ENCODE measurements around the gene MORN1. TPM values are rescaled to one million over a fixed set of nuclear protein-coding genes. Genes with fewer than 3 reads are reported as not detected.

The MORN1 gene
- polyA plus RNA-seq, 1 of the 3 experiments (the other 2 are of a cell fraction): 16.3 TPM

DNA sequence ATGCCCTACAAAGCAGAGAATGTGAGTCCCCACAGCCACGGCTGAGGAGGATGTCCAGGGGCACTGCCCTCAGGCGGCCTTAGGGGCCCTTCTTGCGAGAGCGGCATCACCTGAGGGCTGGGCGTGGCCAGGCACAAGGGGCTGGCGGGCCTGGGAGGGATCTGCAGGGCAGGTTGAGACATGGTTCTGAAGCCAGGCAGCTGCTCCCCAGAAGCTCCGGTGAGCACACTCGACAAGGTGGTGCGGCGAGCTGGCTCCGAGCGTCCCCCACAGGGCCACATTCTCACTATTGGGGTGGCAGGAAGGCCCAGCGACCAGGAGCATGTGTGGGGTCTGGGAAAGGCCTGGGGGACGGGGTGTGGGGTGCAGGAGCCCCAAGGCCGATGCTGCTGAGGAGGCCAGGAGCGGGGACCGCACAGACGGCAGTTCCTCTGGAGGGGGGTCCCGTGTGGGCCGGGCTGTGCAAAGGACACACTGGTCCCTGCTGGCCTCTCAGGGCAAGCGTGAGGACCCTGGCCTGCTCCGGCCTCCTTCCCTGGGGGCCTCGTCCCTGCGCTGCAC is 47.2 kb downstream of the MORN1 start:
- Histone ChIP-seq H3K36me3 (replicated peaks in 1 of 2; ENCODE audit: control insufficient read depth in 1 of 2, insufficient read depth in 2 of 2, low read length in 1 of 2) (no peaks in the 10 kb centered on the region), H2AFZ (ENCODE audit: low read depth) (no peak overlapping the region), H3K4me1 (ENCODE audit: control insufficient read depth in 1 of 2, insufficient read depth in 2 of 2, low read depth in 1 of 2, low read length in 1 of 2) (peaks cover 0 to 20% of the 10 kb centered on the region in 2 experiments; a peak in 1 of 4 replicates), H3K9me3 (no peaks in the 10 kb centered on the region), H3K4me3 (ENCODE audit: low read depth in 2 of 2, low read length in 1 of 2) (no peak overlapping the region), H3F3A (replicated peaks; ENCODE audit: insufficient read depth) (no peaks in the 10 kb centered on the region), H3K9me2 (no peaks in the 10 kb centered on the region), H3K27me3 (ENCODE audit: insufficient read depth) (no peaks in the 10 kb centered on the region), H3K79me2 (ENCODE audit: insufficient read depth) (no peaks in the 10 kb centered on the region), H3K4me2 (no peak overlapping the region), H3K27ac (ENCODE audit: low read depth in 2 of 2, low read length in 1 of 2) (no peak overlapping the region; a peak in 1 of 4 replicates), H4K20me1 (ENCODE audit: insufficient read depth) (no peaks in the 10 kb centered on the region), H3K9ac (no peak overlapping the region)
- POLR2A ChIA-PET: no interaction called here
- TF ChIP-seq TCF12 (IDR thresholded peaks at IDR 0.05): no peak
- TF ChIP-seq, protein P1, sequence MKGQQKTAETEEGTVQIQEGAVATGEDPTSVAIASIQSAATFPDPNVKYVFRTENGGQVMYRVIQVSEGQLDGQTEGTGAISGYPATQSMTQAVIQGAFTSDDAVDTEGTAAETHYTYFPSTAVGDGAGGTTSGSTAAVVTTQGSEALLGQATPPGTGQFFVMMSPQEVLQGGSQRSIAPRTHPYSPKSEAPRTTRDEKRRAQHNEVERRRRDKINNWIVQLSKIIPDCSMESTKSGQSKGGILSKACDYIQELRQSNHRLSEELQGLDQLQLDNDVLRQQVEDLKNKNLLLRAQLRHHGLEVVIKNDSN (IDR thresholded peaks at IDR 0.05; ENCODE audit: borderline replicate concordance, low read depth): no peak
- TF ChIP-seq SIN3A (IDR thresholded peaks at IDR 0.05; ENCODE audit: borderline replicate concordance, low read depth, low read length): no peak
- no peak for TF ChIP-seq FOSL2 (IDR thresholded peaks at IDR 0.05; ENCODE audit: borderline replicate concordance, low read depth)
- TF ChIP-seq, protein P2, sequence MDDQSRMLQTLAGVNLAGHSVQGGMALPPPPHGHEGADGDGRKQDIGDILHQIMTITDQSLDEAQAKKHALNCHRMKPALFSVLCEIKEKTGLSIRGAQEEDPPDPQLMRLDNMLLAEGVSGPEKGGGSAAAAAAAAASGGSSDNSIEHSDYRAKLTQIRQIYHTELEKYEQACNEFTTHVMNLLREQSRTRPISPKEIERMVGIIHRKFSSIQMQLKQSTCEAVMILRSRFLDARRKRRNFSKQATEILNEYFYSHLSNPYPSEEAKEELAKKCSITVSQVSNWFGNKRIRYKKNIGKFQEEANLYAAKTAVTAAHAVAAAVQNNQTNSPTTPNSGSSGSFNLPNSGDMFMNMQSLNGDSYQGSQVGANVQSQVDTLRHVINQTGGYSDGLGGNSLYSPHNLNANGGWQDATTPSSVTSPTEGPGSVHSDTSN (IDR thresholded peaks at IDR 0.05): no peak
- TF ChIP-seq EP300 (IDR thresholded peaks at IDR 0.05; ENCODE audit: borderline replicate concordance in 1 of 2, low read depth in 1 of 2, low read length in 1 of 2): no peak
- TF ChIP-seq TAF1 (IDR thresholded peaks at IDR 0.05; ENCODE audit: borderline replicate concordance, low read depth, low read length): no peak
- no peak for DNase-seq
- WGBS (ENCODE audit: low lambda C conversion rate): 80% methylated on average over 3 of the region's 24 CpGs
- CTCF ChIA-PET: interaction anchor here (1.3 to 1.8 kb wide), 2 partner anchors 37 to 204 kb away, joined by 3 to 9 read pairs; no protein-coding TSS in a partner anchor

DNA sequence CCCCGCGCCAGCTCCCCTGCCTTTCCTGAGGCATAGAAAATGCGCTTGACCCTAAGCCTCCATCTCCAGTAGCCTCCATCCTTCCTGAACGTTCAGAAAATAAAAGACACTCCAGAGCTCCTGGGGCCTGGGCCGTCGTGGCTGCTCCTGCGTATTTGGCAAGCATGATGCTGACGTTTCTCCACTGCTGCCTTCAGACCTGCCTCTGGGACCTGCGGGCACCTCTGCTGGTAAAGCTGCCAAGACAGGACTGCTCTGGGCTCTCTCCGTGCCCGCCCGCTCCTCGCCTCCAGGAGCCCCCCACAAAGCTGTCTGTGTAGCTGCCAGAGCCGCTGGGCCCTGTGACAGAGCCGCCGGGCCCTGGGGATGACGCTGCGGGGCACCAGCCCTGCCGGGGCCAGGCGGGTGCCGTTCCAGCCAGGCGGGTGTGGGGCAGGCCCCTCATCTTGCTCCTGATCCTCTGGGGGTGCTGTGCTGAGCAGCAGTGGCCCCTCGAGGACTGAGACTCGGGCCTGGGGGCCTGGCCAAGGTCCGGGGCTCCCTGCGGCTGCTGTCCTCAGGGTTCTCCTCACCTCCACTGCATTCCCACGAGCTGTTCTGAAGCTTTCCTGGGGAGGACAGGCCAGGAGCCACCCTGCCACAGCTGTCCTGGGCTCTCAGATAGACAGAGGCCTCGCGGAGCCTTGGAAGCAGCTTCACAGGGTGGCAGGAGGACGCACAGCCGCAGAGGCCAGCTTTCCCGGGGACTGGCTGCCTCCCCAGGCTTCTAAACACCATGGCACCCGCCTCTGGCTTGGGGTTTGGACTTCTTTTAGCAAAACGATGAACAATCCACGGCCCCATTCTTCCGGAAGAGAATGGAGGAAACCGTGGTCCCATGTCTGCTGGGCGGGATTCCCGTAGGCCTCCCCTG is 48.1 kb downstream of the MORN1 start:
- no peak overlapping the region for H2AFZ ChIP-seq (ENCODE audit: low read depth)
- H3K79me2 ChIP-seq (ENCODE audit: insufficient read depth): no peaks in the 10 kb centered on the region
- no peaks in the 10 kb centered on the region for H3K36me3 ChIP-seq (replicated peaks in 1 of 2; ENCODE audit: control insufficient read depth in 1 of 2, insufficient read depth in 2 of 2, low read length in 1 of 2)
- DNase-seq: no peak
- WGBS (ENCODE audit: low lambda C conversion rate): 79% methylated on average over 15 of the region's 39 CpGs
- POLR2A ChIA-PET: no interaction called here
- peaks cover 0 to 20% of the 10 kb centered on the region in 2 experiments; a peak in 1 of 4 replicates for H3K4me1 ChIP-seq (ENCODE audit: control insufficient read depth in 1 of 2, insufficient read depth in 2 of 2, low read depth in 1 of 2, low read length in 1 of 2)
- no peak overlapping the region for H3K4me2 ChIP-seq
- no peaks in the 10 kb centered on the region for H4K20me1 ChIP-seq (ENCODE audit: insufficient read depth)
- H3K9me3 ChIP-seq: no peaks in the 10 kb centered on the region
- no peaks in the 10 kb centered on the region for H3K27me3 ChIP-seq (ENCODE audit: insufficient read depth)
- no peaks in the 10 kb centered on the region for H3F3A ChIP-seq (replicated peaks; ENCODE audit: insufficient read depth)
- CTCF ChIA-PET: interaction anchor here (0.8 to 1.8 kb wide), 3 partner anchors 28 to 204 kb away, joined by 3 to 9 read pairs (median 3); no protein-coding TSS in a partner anchor
- no peak overlapping the region for H3K4me3 ChIP-seq (ENCODE audit: low read depth in 2 of 2, low read length in 1 of 2)
- H3K9me2 ChIP-seq: no peaks in the 10 kb centered on the region
- no peak overlapping the region; a peak in 1 of 4 replicates for H3K27ac ChIP-seq (ENCODE audit: low read depth in 2 of 2, low read length in 1 of 2)
- no peak overlapping the region for H3K9ac ChIP-seq
- TF ChIP-seq GABPA (IDR thresholded peaks at IDR 0.05; ENCODE audit: low read depth) (no peak), SMC3 (IDR thresholded peaks at IDR 0.05; ENCODE audit: low read depth, low read length) (no peak), ELF1 (IDR thresholded peaks at IDR 0.05) (no peak), RAD21 (IDR thresholded peaks at IDR 0.05; ENCODE audit: low read length) (no peak), EZH2phosphoT487 (IDR thresholded peaks at IDR 0.05; ENCODE audit: borderline replicate concordance, low read depth) (no peak), FOXM1 (IDR thresholded peaks at IDR 0.05; ENCODE audit: low read depth) (no peak), RFX5 (IDR thresholded peaks at IDR 0.05; ENCODE audit: low read length) (no peak), NFIC (IDR thresholded peaks at IDR 0.05; ENCODE audit: borderline replicate concordance) (no peak), SIN3A (IDR thresholded peaks at IDR 0.05; ENCODE audit: borderline replicate concordance, low read depth, low read length) (no peak), IRF3 (IDR thresholded peaks at IDR 0.05; ENCODE audit: low read depth, low read length) (no peak), MXI1 (IDR thresholded peaks at IDR 0.05; ENCODE audit: low read depth, low read length) (no peak), CTCF (IDR thresholded peaks at IDR 0.05) (no peak), MEF2A (IDR thresholded peaks at IDR 0.05; ENCODE audit: borderline replicate concordance, low read depth) (no peak)
- TF ChIP-seq, protein P1 (IDR thresholded peaks at IDR 0.05; ENCODE audit: borderline replicate concordance, low read depth): no peak
- TF ChIP-seq, protein P3, sequence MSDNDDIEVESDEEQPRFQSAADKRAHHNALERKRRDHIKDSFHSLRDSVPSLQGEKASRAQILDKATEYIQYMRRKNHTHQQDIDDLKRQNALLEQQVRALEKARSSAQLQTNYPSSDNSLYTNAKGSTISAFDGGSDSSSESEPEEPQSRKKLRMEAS (IDR thresholded peaks at IDR 0.05; ENCODE audit: low read depth): no peak

All from SK-N-SH (cell line).